ENCODE results near the gene ACOX2. TPM values are rescaled to one million over a fixed set of nuclear protein-coding genes. Genes with fewer than 3 reads are reported as not detected.
"Not testable (repeated sequence)": the region's sequence is repeated elsewhere in the genome, so short reads cannot be mapped to it uniquely, and the experiment has no call there.

The ACOX2 gene
- total RNA-seq, 6 experiments from 2014 or later = 9.7 to 15.4 (median 11.8) TPM

DNA sequence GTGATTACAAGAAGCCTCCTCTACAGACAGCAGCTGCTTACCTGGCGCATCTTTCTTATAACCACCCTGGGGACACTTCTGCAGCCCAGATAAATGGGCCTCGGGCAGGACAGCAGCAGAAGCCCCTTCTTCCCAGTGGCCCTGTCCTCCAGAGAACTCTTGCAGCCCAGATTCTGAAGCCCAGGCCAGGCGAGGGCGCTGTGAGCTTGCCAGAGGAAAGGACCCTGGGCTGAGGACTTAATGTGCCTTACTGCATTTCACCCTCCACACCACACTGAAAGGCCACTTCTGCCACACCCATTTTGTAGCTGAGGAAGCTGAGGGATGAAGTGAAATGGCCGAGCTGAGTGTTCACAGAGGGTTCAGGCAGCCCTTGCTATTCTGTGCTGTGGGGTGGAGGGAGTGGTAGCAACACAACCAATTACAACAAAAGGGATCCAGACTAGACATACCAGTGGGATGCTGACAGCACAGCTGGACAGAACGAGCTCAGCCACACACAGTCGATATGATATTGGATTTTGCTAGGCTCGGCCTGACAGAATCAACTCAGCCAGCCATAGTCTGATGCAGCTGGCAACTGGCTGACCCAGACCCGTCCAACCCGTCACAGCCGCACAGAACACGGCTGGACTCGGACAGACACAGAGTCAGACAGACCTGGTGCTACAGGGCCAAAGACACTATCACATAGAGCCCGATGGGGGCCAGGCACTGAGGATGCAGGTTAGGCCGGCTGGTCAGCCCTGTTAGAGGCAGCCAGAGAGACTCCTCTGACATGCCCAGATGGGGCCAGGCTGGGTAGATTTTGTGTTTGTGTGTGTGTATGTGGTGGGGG is 7.3 kb downstream of the ACOX2 start:
- Mint-ChIP-seq H3K4me3 (no peak overlapping the region), H3K4me1 (ENCODE audit: low read depth) (peaks cover 41% of the 10 kb centered on the region), H3K27me3 (ENCODE audit: insufficient read depth) (no peaks in the 10 kb centered on the region; the same call in 1 of the 2 replicates), H3K9me3 (no peaks in the 10 kb centered on the region), H3K36me3 (ENCODE audit: low read depth) (peaks cover 5% of the 10 kb centered on the region), H3K27ac (no peak overlapping the region)
- no peak for DNase-seq
- TF ChIP-seq, protein P1, sequence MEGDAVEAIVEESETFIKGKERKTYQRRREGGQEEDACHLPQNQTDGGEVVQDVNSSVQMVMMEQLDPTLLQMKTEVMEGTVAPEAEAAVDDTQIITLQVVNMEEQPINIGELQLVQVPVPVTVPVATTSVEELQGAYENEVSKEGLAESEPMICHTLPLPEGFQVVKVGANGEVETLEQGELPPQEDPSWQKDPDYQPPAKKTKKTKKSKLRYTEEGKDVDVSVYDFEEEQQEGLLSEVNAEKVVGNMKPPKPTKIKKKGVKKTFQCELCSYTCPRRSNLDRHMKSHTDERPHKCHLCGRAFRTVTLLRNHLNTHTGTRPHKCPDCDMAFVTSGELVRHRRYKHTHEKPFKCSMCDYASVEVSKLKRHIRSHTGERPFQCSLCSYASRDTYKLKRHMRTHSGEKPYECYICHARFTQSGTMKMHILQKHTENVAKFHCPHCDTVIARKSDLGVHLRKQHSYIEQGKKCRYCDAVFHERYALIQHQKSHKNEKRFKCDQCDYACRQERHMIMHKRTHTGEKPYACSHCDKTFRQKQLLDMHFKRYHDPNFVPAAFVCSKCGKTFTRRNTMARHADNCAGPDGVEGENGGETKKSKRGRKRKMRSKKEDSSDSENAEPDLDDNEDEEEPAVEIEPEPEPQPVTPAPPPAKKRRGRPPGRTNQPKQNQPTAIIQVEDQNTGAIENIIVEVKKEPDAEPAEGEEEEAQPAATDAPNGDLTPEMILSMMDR (IDR thresholded peaks at IDR 0.05) = peak; percentile 64

DNA sequence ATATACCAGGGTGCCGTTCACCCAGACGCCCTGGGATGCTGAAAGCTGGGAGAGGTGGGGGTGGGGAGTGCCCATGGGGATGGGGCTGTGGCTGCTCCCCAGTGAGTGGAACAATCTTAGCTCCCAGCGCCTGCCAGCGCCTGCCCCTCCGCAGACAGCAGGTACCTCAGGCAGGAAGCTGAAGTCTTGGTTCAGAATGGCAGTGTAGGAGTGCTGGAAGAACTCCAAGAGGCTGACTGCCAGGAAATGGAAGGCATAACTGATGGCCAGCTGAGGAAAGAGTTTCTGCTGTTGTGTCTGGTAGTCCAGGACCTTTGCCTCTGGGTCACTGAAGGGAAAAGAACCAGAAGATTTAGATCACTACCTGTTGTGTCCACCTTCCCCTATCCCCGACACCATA is 8.4 kb downstream of the ACOX2 start:
- H3K4me1 Mint-ChIP-seq (ENCODE audit: low read depth) = peaks cover 41% of the 10 kb centered on the region
- no peak overlapping the region for H3K27ac Mint-ChIP-seq
- TF ChIP-seq, protein P1 (IDR thresholded peaks at IDR 0.05) = no peak
- no peaks in the 10 kb centered on the region for H3K9me3 Mint-ChIP-seq
- H3K4me3 Mint-ChIP-seq = no peak overlapping the region
- no peaks in the 10 kb centered on the region; the same call in 1 of the 2 replicates for H3K27me3 Mint-ChIP-seq (ENCODE audit: insufficient read depth)
- peaks cover 5% of the 10 kb centered on the region for H3K36me3 Mint-ChIP-seq (ENCODE audit: low read depth)
- DNase-seq = peak; percentile 15

DNA sequence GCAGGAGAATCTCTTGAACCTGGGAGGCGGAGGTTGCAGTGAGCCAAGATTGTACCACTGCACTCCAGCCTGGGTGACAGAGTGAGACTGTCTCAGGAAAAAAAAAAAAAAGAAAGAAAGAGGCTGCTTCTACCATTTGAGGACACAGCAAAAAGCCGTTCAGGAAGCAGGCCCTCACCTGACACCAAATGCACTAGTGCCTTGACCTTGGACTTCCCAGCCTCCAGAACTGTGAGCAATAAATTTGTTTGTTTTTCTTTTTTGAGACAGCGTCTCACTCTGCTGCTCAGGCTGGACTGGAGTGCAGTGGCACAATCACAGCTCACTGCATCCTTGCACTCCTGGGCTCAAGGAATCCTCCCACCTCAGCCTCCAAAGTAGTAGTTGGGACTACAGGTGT is 9.6 kb downstream of the ACOX2 start:
- not testable (repeated sequence) for DNase-seq; H3K27ac Mint-ChIP-seq; H3K36me3 Mint-ChIP-seq (ENCODE audit: low read depth); H3K27me3 Mint-ChIP-seq (ENCODE audit: insufficient read depth); H3K9me3 Mint-ChIP-seq; H3K4me3 Mint-ChIP-seq
- peaks cover 34% of the 10 kb centered on the region for H3K4me1 Mint-ChIP-seq (ENCODE audit: low read depth)

DNA sequence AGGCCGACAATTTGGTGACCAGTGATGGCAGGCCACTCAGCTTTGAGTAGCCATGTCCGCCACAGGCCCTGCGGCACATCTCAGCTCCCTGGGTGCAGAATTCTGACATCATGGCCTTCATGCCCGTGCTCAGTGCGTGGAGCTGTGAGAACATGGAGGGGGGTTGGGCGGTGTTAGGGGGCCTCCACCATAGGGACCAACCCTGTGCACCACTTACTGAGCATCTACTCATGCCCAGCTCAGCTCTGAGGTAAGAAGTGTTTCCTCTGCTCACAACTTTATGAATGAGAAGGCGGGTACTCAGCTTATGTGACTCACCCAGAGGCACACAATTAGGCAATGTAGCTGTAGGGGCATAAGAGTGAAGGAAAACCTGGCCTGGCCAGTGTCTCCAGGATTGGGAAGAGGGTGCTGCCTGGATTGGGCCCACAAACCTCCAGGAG is 10.5 kb downstream of the ACOX2 start:
- TF ChIP-seq, protein P1 (IDR thresholded peaks at IDR 0.05) = no peak
- peak overlapping the region; percentile 70 for H3K27ac Mint-ChIP-seq
- H3K27me3 Mint-ChIP-seq (ENCODE audit: insufficient read depth) = no peaks in the 10 kb centered on the region
- no peak overlapping the region for H3K4me3 Mint-ChIP-seq
- peak; percentile 89 for DNase-seq
- peaks cover 28% of the 10 kb centered on the region for H3K4me1 Mint-ChIP-seq (ENCODE audit: low read depth)
- peaks cover 5% of the 10 kb centered on the region for H3K36me3 Mint-ChIP-seq (ENCODE audit: low read depth)
- H3K9me3 Mint-ChIP-seq = no peaks in the 10 kb centered on the region

DNA sequence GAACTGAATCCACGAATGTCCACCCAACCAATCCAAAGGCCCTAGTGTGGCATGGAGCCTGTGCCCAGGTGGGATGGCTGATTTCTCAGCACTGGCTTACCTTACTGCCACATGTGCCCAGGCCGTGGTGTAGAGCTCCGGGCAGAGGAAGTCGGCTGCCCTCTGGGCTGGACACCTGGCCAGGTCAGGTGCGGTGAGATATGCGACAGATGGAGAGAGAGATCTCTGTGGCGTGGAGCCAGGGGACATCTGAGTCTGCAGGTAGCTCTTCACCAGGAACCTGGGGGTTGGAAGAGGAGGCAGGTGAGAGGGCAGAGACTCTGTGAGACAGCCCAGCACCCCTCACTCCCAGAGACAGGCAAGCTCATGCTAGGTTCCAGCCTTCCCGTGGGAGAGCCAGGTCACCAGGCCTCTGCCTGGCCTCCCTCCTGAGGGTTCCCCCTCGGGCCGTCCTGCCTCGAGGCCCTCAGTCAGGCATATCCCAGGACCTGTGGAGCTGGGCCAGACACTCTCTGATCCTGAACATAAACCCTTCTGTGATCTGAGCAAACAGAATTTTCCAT is 12.6 kb downstream of the ACOX2 start:
- TF ChIP-seq, protein P1 (IDR thresholded peaks at IDR 0.05) = no peak
- DNase-seq = no peak

More for the DNA sequence above, 12.6 kb downstream of the ACOX2 start:
- H3K27ac Mint-ChIP-seq = no peak overlapping the region
- peaks cover 28% of the 10 kb centered on the region for H3K4me1 Mint-ChIP-seq (ENCODE audit: low read depth)
- H3K9me3 Mint-ChIP-seq = no peaks in the 10 kb centered on the region
- peaks cover 5% of the 10 kb centered on the region for H3K36me3 Mint-ChIP-seq (ENCODE audit: low read depth)
- H3K27me3 Mint-ChIP-seq (ENCODE audit: insufficient read depth) = no peaks in the 10 kb centered on the region; the same call in 1 of the 2 replicates
- no peak overlapping the region for H3K4me3 Mint-ChIP-seq

Measured in HFFc6 (cell line).